Mammary epithelial cell (primary cell): ENCODE measurements around the gene XYLT1.

ENCODE experiments used
- EZH2 ChIP-seq: IDR thresholded peaks from 2 replicates; pipeline ENCODE4 v1.6.1; 2012; ENCODE audit warnings: low read length, inconsistent platforms, borderline replicate concordance
- TF ChIP-seq, protein P1 (sequence below), 2 donors: IDR thresholded peaks in 1 of 2; conservative IDR thresholded peaks in 1 of 2; 2 replicates each; pipeline ENCODE4 v1.5.1; 2011 to 2012; ENCODE audit warnings: inconsistent platforms in 2 of 2, low read length in 2 of 2, mild to moderate bottlenecking in 2 of 2, control low read depth in 1 of 2, low read depth in 1 of 2; ENCODE audit not compliant: insufficient read depth in 1 of 2; ENCODE audit errors: extremely low read depth in 1 of 2

DNA sequence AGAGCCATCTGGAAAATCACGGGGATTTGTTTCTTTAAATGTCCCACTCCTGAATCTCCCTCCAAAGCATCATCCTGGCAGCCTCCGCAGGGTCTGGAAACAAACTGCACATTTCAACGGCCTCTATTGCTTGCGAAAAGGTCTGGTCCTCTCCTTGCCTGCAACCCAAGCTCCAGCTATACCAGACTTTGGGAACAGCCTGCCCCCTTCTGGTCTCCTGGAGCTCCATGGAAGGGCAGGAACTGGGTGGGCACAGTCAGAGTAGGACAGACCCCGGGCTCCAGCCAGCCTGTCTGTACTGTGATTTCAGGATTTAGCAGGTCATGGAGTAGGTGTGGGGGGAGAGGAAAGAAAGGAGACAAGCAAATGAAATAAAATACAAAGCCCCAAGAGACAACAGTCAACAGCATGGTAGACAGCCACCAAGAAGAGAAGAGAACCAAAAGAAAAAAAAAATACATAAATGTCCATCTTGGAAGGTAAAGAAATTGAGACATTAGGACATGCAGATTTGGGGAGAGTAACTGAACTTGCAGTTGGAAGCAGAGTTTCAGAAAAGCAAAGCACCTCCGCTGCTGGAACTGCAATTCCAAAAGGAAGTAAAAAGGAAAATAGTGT is 2.7 kb downstream of the XYLT1 start:
- TF ChIP-seq, protein P1, sequence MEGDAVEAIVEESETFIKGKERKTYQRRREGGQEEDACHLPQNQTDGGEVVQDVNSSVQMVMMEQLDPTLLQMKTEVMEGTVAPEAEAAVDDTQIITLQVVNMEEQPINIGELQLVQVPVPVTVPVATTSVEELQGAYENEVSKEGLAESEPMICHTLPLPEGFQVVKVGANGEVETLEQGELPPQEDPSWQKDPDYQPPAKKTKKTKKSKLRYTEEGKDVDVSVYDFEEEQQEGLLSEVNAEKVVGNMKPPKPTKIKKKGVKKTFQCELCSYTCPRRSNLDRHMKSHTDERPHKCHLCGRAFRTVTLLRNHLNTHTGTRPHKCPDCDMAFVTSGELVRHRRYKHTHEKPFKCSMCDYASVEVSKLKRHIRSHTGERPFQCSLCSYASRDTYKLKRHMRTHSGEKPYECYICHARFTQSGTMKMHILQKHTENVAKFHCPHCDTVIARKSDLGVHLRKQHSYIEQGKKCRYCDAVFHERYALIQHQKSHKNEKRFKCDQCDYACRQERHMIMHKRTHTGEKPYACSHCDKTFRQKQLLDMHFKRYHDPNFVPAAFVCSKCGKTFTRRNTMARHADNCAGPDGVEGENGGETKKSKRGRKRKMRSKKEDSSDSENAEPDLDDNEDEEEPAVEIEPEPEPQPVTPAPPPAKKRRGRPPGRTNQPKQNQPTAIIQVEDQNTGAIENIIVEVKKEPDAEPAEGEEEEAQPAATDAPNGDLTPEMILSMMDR (conservative IDR thresholded peaks at IDR 0.05 in 1 of 2, IDR thresholded peaks at IDR 0.05 in 1 of 2; ENCODE audit: extremely low read depth in 1 of 2, insufficient read depth in 1 of 2, low read depth in 1 of 2, low read length in 2 of 2), result peak; percentile 54 to 85
- TF ChIP-seq EZH2, result no peak
